Left ventricle myocardium inferior (tissue), 1 donor: ENCODE data around the gene TXNDC8. TPM values are rescaled to one million over a fixed set of nuclear protein-coding genes. Genes with fewer than 3 reads are reported as not detected.
"Not testable (repeated sequence)": the region's sequence is repeated elsewhere in the genome, so short reads cannot be mapped to it uniquely, and the experiment has no call there.

Experiments used
- DNase-seq: peaks from one replicate; pipeline ENCODE4 v3.0.0-alpha.2; 2020
- H3K27ac ChIP-seq: fragments of 200-600 bp; replicated peaks from 2 replicates; pipeline ENCODE4 v1.8.0; 2021
- H3K27me3 ChIP-seq: fragments of 200-600 bp; 2 replicates; pipeline ENCODE4 v1.8.0; 2021; ENCODE audit warnings: low read depth
- H3K36me3 ChIP-seq: fragments of 200-600 bp; 2 replicates; pipeline ENCODE4 v1.8.0; 2021
- H3K4me1 ChIP-seq: fragments of 200-600 bp; 2 replicates; pipeline ENCODE4 v1.8.0; 2021
- H3K4me3 ChIP-seq: fragments of 200-600 bp; 2 replicates; pipeline ENCODE4 v1.8.0; 2021; ENCODE audit warnings: mild to moderate bottlenecking, moderate library complexity
- H3K9me3 ChIP-seq: fragments of 200-600 bp; replicated peaks from 2 replicates; pipeline ENCODE4 v1.8.0; 2021
- intact Hi-C: fragments of 100-400 bp; cut with micrococcal nuclease; formaldehyde crosslinking; loops from one replicate; pipeline ENCODE4 v1.11.0; 2022
- total RNA-seq: library from RNA; stranded (reverse); fragmentation: NEBNext Ultra II Directional; extraction: Animal tissue kit (Norgen Biotek cat#: 25700); gene quantifications from one replicate; pipeline ENCODE4 v1.2.1, GENCODE V29; 2021
- TF ChIP-seq, protein P1 (sequence below): fragments of 200-600 bp; IDR thresholded peaks from 2 replicates; pipeline ENCODE4 v1.8.0; 2021; ENCODE audit warnings: antibody characterized with exemption, mild to moderate bottlenecking, borderline replicate concordance
- donor health status: DM: no; HTN: yes; CAD: no; lungs with severe emphysema.

TXNDC8 gene
- total RNA-seq, 1 donor from 2014 or later = not detected

DNA sequence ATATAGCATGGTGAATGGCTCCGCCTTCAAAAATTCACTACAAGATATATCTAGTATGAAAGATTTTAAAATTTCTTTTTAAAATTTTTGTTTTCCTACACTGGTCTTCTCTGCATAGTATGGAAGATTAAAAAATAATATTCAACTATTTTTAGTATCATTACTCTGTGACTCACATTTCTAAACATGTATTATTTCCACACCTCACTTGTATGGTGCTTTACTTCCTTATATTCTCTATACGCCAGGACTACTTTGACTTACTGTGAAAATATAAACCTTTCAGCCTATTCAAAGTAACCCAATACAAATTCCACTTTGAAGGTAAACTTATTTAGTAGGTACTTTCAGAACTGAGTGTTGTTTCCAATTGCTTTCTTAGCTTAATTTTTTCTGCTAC is 26.8 kb upstream of the TXNDC8 start:
- Histone ChIP-seq H3K36me3 (no peaks in the 10 kb centered on the region), H3K9me3 (peaks cover 4% of the 10 kb centered on the region), H3K27me3 (no peaks in the 10 kb centered on the region), H3K4me1 (no peaks in the 10 kb centered on the region), H3K4me3 (no peak overlapping the region), H3K27ac (no peak overlapping the region)
- DNase-seq = no peak
- TF ChIP-seq, protein P1, sequence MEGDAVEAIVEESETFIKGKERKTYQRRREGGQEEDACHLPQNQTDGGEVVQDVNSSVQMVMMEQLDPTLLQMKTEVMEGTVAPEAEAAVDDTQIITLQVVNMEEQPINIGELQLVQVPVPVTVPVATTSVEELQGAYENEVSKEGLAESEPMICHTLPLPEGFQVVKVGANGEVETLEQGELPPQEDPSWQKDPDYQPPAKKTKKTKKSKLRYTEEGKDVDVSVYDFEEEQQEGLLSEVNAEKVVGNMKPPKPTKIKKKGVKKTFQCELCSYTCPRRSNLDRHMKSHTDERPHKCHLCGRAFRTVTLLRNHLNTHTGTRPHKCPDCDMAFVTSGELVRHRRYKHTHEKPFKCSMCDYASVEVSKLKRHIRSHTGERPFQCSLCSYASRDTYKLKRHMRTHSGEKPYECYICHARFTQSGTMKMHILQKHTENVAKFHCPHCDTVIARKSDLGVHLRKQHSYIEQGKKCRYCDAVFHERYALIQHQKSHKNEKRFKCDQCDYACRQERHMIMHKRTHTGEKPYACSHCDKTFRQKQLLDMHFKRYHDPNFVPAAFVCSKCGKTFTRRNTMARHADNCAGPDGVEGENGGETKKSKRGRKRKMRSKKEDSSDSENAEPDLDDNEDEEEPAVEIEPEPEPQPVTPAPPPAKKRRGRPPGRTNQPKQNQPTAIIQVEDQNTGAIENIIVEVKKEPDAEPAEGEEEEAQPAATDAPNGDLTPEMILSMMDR = no peak
- intact Hi-C loops = no loop called here

DNA sequence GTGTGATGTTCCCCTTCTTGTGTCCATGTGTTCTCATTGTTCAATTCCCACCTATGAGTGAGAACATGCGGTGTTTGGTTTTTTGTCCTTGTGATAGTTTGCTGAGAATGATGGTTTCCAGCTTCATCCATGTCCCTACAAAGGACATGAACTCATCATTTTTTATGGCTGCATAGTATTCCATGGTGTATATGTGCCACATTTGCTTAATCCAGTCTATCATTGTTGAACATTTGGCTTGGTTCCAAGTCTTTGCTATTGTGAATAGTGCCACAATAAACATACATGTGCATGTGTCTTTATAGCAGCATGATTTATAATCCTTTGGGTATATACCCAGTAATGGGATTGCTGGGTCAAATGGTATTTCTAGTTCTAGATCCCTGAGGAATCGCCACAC is 21.3 kb upstream of the TXNDC8 start:
- H3K27me3 ChIP-seq, H3K4me1 ChIP-seq, H3K36me3 ChIP-seq, H3K9me3 ChIP-seq, DNase-seq, intact Hi-C loops, H3K27ac ChIP-seq, H3K4me3 ChIP-seq: not testable (repeated sequence)

DNA sequence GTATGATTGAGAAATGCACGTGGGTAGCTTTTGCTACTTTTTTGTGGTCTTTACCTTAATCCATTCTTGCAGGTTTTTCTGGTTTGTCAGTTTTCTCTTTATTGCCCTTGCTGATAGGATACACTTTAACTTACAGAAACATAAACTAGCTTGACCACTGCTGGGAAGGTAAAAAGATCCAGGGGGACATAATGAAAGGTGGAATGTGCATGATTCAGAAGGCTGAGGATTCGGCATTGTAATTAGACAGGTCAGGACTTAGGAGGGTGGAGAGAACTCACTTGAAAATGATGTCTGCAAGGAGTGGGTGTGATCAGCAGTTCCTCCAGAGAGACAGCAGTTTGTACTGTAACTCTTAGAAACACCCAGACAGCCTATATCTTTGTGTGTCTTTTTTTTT is 19.8 kb upstream of the TXNDC8 start:
- no peak overlapping the region for H3K4me3 ChIP-seq
- intact Hi-C loops = no loop called here

DNA sequence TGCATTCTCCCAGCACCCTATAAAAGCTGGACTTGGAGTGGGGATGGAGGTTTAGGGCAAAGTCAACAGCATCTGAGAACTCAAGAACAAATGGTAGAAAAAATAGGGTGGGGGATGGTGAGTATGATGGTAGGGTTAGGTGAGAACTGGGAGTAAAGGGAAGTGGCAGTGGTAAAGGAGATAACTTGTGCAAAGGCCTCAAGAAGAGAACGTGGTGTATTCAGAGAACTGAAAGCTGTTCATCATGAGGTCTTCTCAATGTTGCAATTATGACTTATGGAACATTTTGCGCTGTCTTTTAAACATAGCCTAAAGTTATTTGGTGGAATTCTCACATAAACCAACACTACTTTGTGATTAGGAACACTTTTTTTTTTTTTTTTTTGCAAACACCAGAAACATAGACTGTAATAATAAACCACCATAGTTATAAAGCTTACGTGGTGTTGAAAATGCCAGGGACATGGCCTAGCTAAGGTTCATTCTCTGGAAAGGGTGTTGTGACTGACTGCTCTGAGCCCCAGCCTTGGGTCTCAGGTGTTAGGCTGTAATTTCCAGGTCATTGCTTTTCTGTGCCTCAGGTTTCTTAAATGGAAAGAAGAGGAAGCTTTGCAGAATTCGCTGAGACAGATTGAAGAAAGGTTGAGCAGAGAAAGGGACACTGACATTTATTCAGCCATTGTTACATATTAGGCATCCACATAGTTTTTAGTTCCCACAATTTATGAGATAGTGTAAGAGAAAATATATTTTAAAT is 19.2 kb upstream of the TXNDC8 start:
- intact Hi-C loops = no loop called here
- no peak for DNase-seq
- no peak overlapping the region for H3K4me3 ChIP-seq
- H3K27me3 ChIP-seq = no peaks in the 10 kb centered on the region
- no peaks in the 10 kb centered on the region for H3K4me1 ChIP-seq
- no peak overlapping the region for H3K27ac ChIP-seq
- peaks cover 4% of the 10 kb centered on the region for H3K9me3 ChIP-seq
- H3K36me3 ChIP-seq = no peaks in the 10 kb centered on the region
- TF ChIP-seq, protein P1 = no peak

More for the DNA sequence above, 19.8 kb upstream of the TXNDC8 start:
- no peak for DNase-seq
- H3K27ac ChIP-seq = no peak overlapping the region
- no peaks in the 10 kb centered on the region for H3K27me3 ChIP-seq
- TF ChIP-seq, protein P1 = no peak
- no peaks in the 10 kb centered on the region for H3K4me1 ChIP-seq
- H3K36me3 ChIP-seq = no peaks in the 10 kb centered on the region
- peaks cover 4% of the 10 kb centered on the region for H3K9me3 ChIP-seq

DNA sequence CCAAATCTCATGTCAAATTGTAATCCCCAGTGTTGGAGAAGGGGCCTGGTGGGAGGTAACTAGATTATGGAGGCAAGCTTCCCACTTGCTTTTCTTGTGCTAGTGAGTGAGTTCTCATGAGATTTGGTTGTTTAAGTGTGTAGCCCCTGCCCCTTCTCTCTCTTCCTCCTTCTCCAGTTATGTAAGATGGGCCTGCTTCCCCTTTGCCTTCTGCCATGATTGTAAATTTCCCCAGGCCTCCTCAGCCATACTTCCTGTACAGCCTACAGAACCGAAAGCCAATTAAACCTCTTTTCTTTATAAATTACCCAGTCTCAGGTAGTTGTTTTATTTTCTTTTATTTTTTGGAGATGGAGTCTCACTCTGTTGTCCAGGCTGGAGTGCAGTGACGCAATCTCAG is 18.2 kb upstream of the TXNDC8 start:
- intact Hi-C loops = no loop called here
- TF ChIP-seq, protein P1 = no peak

DNA sequence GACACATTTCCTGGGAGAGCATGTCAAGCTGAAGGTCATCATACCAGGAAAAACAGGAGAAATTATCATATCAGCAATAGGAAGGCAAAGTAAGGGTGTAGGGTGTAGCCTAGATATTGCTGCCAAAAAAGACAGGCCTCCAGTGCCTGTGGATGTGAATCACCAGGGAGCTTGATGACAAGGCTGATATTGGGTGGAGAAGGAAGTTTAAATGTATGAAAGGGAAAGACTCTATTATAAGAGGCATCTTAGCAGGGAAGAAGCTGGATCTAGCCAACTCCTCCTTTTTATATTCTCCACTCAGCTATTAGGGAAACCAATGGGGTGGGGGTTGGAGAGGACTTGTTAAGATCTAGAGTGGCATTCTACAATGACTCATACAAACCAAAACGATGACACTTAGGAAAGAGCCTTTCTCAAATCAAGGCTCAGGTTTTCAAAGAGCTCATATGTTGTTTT is 13.4 kb upstream of the TXNDC8 start:
- H3K27me3 ChIP-seq = no peaks in the 10 kb centered on the region
- H3K4me3 ChIP-seq = no peak overlapping the region
- no peaks in the 10 kb centered on the region for H3K4me1 ChIP-seq
- TF ChIP-seq, protein P1 = no peak
- no peaks in the 10 kb centered on the region for H3K9me3 ChIP-seq
- H3K27ac ChIP-seq = no peak overlapping the region
- DNase-seq = no peak
- H3K36me3 ChIP-seq = no peaks in the 10 kb centered on the region
- intact Hi-C loops = no loop called here

More for the DNA sequence above, 18.2 kb upstream of the TXNDC8 start:
- H3K27me3 ChIP-seq = no peaks in the 10 kb centered on the region
- peaks cover 4% of the 10 kb centered on the region for H3K9me3 ChIP-seq
- H3K4me3 ChIP-seq = no peak overlapping the region
- H3K27ac ChIP-seq = no peak overlapping the region
- H3K36me3 ChIP-seq = no peaks in the 10 kb centered on the region
- no peak for DNase-seq
- no peaks in the 10 kb centered on the region for H3K4me1 ChIP-seq
